ENCODE data around the gene PIGQ.

GRCh38 chr16:590815-591200, 21.0 kb downstream of the PIGQ start:
- no peak for TF ChIP-seq POLR2AphosphoS5 (IDR thresholded peaks at IDR 0.05)
- TF ChIP-seq, protein P1, sequence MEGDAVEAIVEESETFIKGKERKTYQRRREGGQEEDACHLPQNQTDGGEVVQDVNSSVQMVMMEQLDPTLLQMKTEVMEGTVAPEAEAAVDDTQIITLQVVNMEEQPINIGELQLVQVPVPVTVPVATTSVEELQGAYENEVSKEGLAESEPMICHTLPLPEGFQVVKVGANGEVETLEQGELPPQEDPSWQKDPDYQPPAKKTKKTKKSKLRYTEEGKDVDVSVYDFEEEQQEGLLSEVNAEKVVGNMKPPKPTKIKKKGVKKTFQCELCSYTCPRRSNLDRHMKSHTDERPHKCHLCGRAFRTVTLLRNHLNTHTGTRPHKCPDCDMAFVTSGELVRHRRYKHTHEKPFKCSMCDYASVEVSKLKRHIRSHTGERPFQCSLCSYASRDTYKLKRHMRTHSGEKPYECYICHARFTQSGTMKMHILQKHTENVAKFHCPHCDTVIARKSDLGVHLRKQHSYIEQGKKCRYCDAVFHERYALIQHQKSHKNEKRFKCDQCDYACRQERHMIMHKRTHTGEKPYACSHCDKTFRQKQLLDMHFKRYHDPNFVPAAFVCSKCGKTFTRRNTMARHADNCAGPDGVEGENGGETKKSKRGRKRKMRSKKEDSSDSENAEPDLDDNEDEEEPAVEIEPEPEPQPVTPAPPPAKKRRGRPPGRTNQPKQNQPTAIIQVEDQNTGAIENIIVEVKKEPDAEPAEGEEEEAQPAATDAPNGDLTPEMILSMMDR (IDR thresholded peaks at IDR 0.05), result no peak
